Fibroblast of the aortic adventitia (primary cell): Measurements from ENCODE around the gene RPS6KA2. TPM values are rescaled to one million over a fixed set of nuclear protein-coding genes. Genes with fewer than 3 reads are reported as not detected.

Source experiments
- DNase-seq: peaks from one replicate; pipeline ENCODE4 v3.0.0-alpha.2; 2010; ENCODE audit warnings: low read depth
- H3K4me3 ChIP-seq: 2 replicates; pipeline ENCODE4 v1.5.1; 2011; ENCODE audit warnings: low read depth, mild to moderate bottlenecking, control low read depth, low read length, moderate library complexity
- CTCF ChIP-seq: IDR thresholded peaks from 2 replicates; pipeline ENCODE4 v1.5.1; 2011; ENCODE audit warnings: mild to moderate bottlenecking, low read length, control low read depth, inconsistent platforms; ENCODE audit not compliant: insufficient read depth
- total RNA-seq: library from RNA; depleted of rRNA; stranded (reverse); fragments of >200 nt; gene quantifications from 2 replicates; pipeline ENCODE4 v1.2.3, GENCODE V29; 2012; ENCODE audit warnings: low replicate concordance

Gene RPS6KA2
- total RNA-seq, 1 donor, result 89.7 TPM

GRCh38 chr6:166671434-166672081 is 44.5 kb upstream of the RPS6KA2 start:
- TF ChIP-seq CTCF, result no peak
- peak; percentile 32 for DNase-seq

DNA sequence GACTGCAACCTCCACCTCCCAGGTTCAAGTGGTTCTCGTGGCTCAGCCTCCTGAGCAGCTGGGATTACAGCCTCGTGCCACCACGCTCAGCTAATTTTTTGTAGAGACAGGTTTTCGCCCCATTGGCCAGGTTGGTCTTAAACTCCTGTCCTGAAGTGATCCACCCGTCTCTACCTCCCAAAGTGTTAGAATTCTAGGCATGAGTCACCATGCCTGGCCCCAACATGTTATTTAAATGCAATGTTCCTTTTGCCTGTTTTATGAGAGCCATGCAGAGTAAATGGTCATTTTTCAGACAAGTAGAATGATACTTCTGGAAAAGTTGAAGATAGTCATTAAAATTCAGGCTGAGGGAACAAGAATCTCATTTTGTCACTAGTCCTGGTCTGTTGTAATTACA is 43.8 kb upstream of the RPS6KA2 start:
- H3K4me3 ChIP-seq, result no peak overlapping the region
- TF ChIP-seq CTCF, result no peak
- no peak for DNase-seq

More at GRCh38 chr6:166671434-166672081, 44.5 kb upstream of the RPS6KA2 start:
- H3K4me3 ChIP-seq, result no peak overlapping the region

- DNase-seq, result no peak
- H3K4me3 ChIP-seq, result no peak overlapping the region
- TF ChIP-seq CTCF, result no peak
Measured at GRCh38 chr6:166670013-166670412, 43.0 kb upstream of the RPS6KA2 start.

GRCh38 chr6:166667796-166668610 is 41.0 kb upstream of the RPS6KA2 start:
- no peak for TF ChIP-seq CTCF
- H3K4me3 ChIP-seq, result no peak overlapping the region
- DNase-seq, result no peak

GRCh38 chr6:166664135-166664534 is 37.1 kb upstream of the RPS6KA2 start:
- TF ChIP-seq CTCF, result no peak
- DNase-seq, result peak; percentile 13
- no peak overlapping the region for H3K4me3 ChIP-seq

GRCh38 chr6:166663568-166663967 is 36.5 kb upstream of the RPS6KA2 start:
- H3K4me3 ChIP-seq, result no peak overlapping the region
- no peak for DNase-seq
- TF ChIP-seq CTCF, result no peak
